C4-2B (cell line): ENCODE results near the gene ALDH1A2.
A peak's percentile ranks its signal among the peaks of the same experiment; 100 is the strongest.

ENCODE experiments used
- H3K27ac ChIP-seq: fragments of 450-650 bp; 2 replicates; pipeline ENCODE4 v1.5.1; 2017
- CTCF ChIP-seq: fragments of 450-650 bp; conservative IDR thresholded peaks from 2 replicates; pipeline ENCODE4 v1.5.1; 2017; ENCODE audit warnings: mild to moderate bottlenecking
- ZFX ChIP-seq: fragments of 450-650 bp; IDR thresholded peaks from 2 replicates; pipeline ENCODE4 v1.6.1; 2017

Gene ALDH1A2

GRCh38 chr15:57923306-57923705 is 142.2 kb downstream of the ALDH1A2 start:
- no peak for TF ChIP-seq CTCF
- TF ChIP-seq ZFX = no peak
- H3K27ac ChIP-seq = peak overlapping the region; percentile 17; the same call in 1 of the 2 replicates

- H3K27ac ChIP-seq = peak overlapping the region; percentile 22; the same call in 1 of the 2 replicates
- peak; percentile 39 for TF ChIP-seq CTCF
- TF ChIP-seq ZFX = no peak
These were observed 142.7 kb downstream of the ALDH1A2 start for GRCh38 chr15:57922776-57923175.

GRCh38 chr15:57921371-57921770 is 144.1 kb downstream of the ALDH1A2 start:
- TF ChIP-seq CTCF = no peak
- H3K27ac ChIP-seq = no peak overlapping the region

- TF ChIP-seq CTCF = no peak
- TF ChIP-seq ZFX = no peak
- H3K27ac ChIP-seq = no peak overlapping the region
These were observed 144.6 kb downstream of the ALDH1A2 start for GRCh38 chr15:57920911-57921310.

GRCh38 chr15:57919754-57920153 is 145.8 kb downstream of the ALDH1A2 start:
- TF ChIP-seq CTCF (no peak), ZFX (no peak)
- no peak overlapping the region for H3K27ac ChIP-seq

GRCh38 chr15:57917998-57918397 is 147.5 kb downstream of the ALDH1A2 start:
- no peak for TF ChIP-seq ZFX
- no peak for TF ChIP-seq CTCF
- no peak overlapping the region for H3K27ac ChIP-seq

GRCh38 chr15:57916695-57917094 is 148.8 kb downstream of the ALDH1A2 start:
- H3K27ac ChIP-seq = no peak overlapping the region
- no peak for TF ChIP-seq CTCF
- TF ChIP-seq ZFX = no peak
